Stimulated activated CD8-positive, alpha-beta memory T cell treated with anti-CD3 and anti-CD28 coated beads, Interleukin-15, amount 100 ng/mL, for 4 hours (primary cell): ENCODE data around the gene MYL7.

ENCODE experiments used
- DNase-seq, 2 donors: peaks; one replicate each; pipeline ENCODE4 v3.0.0-alpha.2; 2020; ENCODE audit warnings: low read depth in 2 of 2

The MYL7 gene

GRCh38 chr7:44112231-44112996 is 28.7 kb downstream of the MYL7 start:
- DNase-seq: no peak

DNA sequence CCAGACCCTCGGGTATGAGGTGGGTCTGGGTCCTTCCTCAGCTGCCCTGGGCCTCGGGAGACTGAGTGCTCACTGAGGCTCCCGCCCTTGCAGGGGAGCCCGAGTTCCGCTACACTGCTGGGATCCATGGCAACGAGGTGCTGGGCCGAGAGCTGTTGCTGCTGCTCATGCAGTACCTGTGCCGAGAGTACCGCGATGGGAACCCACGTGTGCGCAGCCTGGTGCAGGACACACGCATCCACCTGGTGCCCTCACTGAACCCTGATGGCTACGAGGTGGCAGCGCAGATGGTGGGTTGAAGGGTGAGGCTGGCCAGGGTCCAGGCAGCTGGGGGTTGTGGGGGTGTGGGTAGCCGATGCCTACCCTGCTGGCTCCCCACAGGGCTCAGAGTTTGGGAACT is 29.4 kb downstream of the MYL7 start:
- DNase-seq: no peak

DNA sequence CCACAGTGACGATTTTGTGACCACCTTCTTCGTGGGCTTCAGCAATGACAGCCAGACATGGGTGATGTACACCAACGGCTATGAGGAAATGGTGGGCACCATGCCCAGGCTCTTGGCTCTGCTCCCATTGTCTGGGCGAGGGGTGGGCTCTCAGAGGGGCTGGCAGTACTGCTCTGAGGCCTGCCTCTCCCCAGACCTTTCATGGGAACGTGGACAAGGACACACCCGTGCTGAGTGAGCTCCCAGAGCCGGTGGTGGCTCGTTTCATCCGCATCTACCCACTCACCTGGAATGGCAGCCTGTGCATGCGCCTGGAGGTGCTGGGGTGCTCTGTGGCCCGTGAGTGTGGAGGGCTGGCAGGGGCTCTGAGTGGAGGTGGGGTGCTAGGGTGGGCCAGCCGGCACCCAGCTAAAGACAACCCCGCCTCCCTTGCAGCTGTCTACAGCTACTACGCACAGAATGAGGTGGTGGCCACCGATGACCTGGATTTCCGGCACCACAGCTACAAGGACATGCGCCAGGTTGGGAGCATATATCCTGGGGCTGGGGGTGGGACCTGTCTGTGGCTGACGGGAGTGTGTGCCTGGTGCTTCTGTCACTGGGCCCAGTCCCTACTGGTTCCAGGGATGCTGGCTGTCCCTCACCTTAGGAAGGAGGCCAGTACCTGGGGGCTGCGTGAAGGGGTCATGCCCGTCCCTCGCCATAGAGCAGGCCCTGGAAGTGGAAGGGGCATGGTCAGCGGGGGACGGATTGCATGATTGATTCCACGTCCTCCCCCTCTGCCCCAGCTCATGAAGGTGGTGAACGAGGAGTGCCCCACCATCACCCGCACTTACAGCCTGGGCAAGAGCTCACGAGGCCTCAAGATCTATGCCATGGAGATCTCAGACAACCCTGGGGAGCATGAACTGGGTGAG is 30.2 kb downstream of the MYL7 start:
- no peak for DNase-seq

GRCh38 chr7:44109991-44110390 is 31.1 kb downstream of the MYL7 start:
- DNase-seq: no peak

- no peak for DNase-seq
These were observed 32.1 kb downstream of the MYL7 start for GRCh38 chr7:44108768-44109750.

- DNase-seq: no peak
These were observed 33.0 kb downstream of the MYL7 start for GRCh38 chr7:44107961-44108767.

GRCh38 chr7:44107116-44107960 is 33.8 kb downstream of the MYL7 start:
- no peak for DNase-seq

DNA sequence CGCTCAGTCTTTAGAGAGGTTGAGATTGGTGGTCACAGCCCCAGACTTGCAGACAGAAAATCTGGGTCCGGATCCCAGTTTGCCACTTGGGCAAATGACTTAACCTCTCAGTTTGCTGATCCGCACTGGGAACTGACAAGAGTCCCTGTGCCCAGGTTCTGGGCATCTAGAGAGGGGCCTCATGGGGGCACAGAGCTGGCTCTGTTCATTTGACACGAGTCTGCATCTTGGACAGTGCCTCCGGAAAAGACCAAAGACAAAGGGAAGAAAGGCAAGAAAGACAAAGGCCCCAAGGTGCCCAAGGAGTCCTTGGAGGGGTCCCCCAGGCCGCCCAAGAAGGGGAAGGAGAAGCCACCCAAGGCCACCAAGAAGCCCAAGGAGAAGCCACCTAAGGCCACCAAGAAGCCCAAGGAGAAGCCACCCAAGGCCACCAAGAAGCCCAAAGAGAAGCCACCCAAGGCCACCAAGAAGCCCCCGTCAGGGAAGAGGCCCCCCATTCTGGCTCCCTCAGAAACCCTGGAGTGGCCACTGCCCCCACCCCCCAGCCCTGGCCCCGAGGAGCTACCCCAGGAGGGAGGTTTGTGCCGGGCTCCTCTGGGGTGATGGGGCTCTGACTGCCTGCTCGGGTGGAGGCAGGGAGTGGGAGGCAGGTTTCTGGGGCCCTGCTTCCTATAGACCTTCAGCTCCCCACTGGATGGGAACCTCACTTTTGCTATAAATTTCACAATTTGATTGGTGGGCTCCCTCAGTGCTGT is 34.6 kb downstream of the MYL7 start:
- DNase-seq: no peak

- no peak for DNase-seq
These were observed 35.3 kb downstream of the MYL7 start for GRCh38 chr7:44105832-44106231.

GRCh38 chr7:44104860-44105771 is 36.0 kb downstream of the MYL7 start:
- no peak for DNase-seq

- DNase-seq: no peak
These were observed 36.9 kb downstream of the MYL7 start, which contains the start of gene AEBP1 for GRCh38 chr7:44103923-44104859. Gene AEBP1 (plus strand): TSS chr7:44104345. CDS start chr7:44104666, 321 bp downstream.

GRCh38 chr7:44103566-44103922 is 37.6 kb downstream of the MYL7 start:
- no peak for DNase-seq

DNA sequence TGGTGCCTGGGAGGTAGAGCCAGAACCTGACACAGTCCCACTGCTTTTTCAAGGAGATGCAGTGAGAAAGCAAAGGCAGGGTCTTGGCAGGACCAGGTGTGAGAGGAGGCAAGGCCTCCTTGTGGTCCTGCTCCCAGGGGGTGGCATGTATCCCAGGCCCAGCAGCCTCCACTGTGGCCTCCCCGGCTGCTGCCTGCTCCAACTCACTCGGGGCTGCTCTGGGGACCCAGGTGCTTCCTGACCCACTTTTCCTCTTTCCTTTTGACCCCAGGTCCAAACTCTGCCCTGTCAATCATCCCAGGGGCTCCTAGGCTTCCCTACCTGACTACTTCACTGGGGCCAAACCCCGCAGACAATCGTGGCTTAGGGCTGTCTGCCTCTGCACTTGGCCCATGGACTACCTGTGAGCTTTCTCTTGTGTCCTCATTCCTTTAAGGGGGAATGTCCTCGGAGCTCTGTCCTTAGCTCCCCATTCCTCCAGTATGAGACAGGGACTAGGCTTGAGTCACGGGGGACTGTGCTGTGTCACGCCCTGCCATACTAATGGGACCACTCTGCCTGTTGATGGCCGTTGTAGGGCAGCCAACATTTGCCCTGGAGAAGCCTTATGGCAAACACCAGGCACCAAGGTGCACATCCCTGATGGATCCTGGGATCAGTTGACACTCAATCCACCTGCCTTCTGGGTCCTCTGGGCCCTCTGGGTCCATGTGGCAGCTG is 38.1 kb downstream of the MYL7 start:
- DNase-seq: no peak

- no peak for DNase-seq
These were observed 38.9 kb downstream of the MYL7 start for GRCh38 chr7:44101966-44102845.

GRCh38 chr7:44101303-44101965 is 39.7 kb downstream of the MYL7 start:
- DNase-seq: no peak
